Neural cell (in vitro differentiated cells): ENCODE measurements around the gene AHRR. TPM values are rescaled to one million over a fixed set of nuclear protein-coding genes. Genes with fewer than 3 reads are reported as not detected.

Experiments used
- H2AFZ ChIP-seq: fragments of 200-600, 300-800 bp; sonication (generic), shearing (Covaris generic); 2 replicates; pipeline ENCODE4 v1.6.0; 2014; ENCODE audit warnings: low read depth, mild to moderate bottlenecking, antibody characterized with exemption, low read length, moderate library complexity
- H3F3A ChIP-seq: fragments of 200-600 bp; shearing (Covaris generic); 2 replicates; pipeline ENCODE4 v1.6.1; 2016; ENCODE audit warnings: mild to moderate bottlenecking, moderate library complexity, mixed read lengths, antibody characterized with exemption, low read length; ENCODE audit not compliant: insufficient read depth, poor library complexity, severe bottlenecking
- H3K27ac ChIP-seq: fragments of 200-600, 300-800 bp; sonication (generic), shearing (Covaris generic); 2 replicates; pipeline ENCODE4 v1.5.1; 2014; ENCODE audit warnings: mild to moderate bottlenecking, low read length, moderate library complexity
- H3K27me3 ChIP-seq: fragments of 300-800, 200-600 bp; sonication (generic), shearing (Covaris generic); 2 replicates; pipeline ENCODE4 v1.6.0; 2014; ENCODE audit warnings: mild to moderate bottlenecking, low read depth, low read length, moderate library complexity; ENCODE audit not compliant: insufficient read depth
- H3K36me3 ChIP-seq: fragments of 300-800, 200-600 bp; sonication (generic), shearing (Covaris generic); 2 replicates; pipeline ENCODE4 v1.5.1; 2014; ENCODE audit warnings: mild to moderate bottlenecking, antibody characterized with exemption, low read length, moderate library complexity; ENCODE audit not compliant: insufficient read depth
- H3K4me2 ChIP-seq: fragments of 300-800, 200-600 bp; sonication (generic), shearing (Covaris generic); 2 replicates; pipeline ENCODE4 v1.6.0; 2014; ENCODE audit warnings: mild to moderate bottlenecking, low read length
- H3K4me3 ChIP-seq: fragments of 300-800, 200-600 bp; sonication (generic), shearing (Covaris generic); 2 replicates; pipeline ENCODE4 v1.5.1; 2014; ENCODE audit warnings: mild to moderate bottlenecking, low read length, moderate library complexity
- H3K79me2 ChIP-seq: fragments of 200-600 bp; shearing (Covaris generic); replicated peaks from 2 replicates; pipeline ENCODE4 v1.6.0; 2014; ENCODE audit warnings: mild to moderate bottlenecking, low read length, moderate library complexity; ENCODE audit not compliant: insufficient read depth
- H3K9ac ChIP-seq: fragments of 300-800, 200-600 bp; sonication (generic), shearing (Covaris generic); 2 replicates; pipeline ENCODE4 v1.6.1; 2016; ENCODE audit warnings: mild to moderate bottlenecking, low read length, mixed read lengths
- H3K9me2 ChIP-seq: fragments of 200-600 bp; shearing (Covaris generic); 2 replicates; pipeline ENCODE4 v1.6.1; 2016; ENCODE audit warnings: mild to moderate bottlenecking, low read length, mixed read lengths; ENCODE audit not compliant: insufficient read depth
- H3K9me3 ChIP-seq: fragments of 200-600, 300-800 bp; sonication (generic), shearing (Covaris generic); 2 replicates; pipeline ENCODE4 v1.6.1; 2016; ENCODE audit warnings: mild to moderate bottlenecking, mixed run types, low read length, moderate library complexity, mixed read lengths
- H4K20me1 ChIP-seq: fragments of 200-600 bp; shearing (Covaris generic); 2 replicates; pipeline ENCODE4 v1.6.1; 2016; ENCODE audit warnings: mild to moderate bottlenecking, mixed run types; ENCODE audit not compliant: insufficient read depth
- EP300 ChIP-seq: fragments of 450-650 bp; conservative IDR thresholded peaks from 2 replicates; pipeline ENCODE4 v1.6.1; 2014; ENCODE audit warnings: antibody characterized with exemption, mild to moderate bottlenecking, moderate library complexity; ENCODE audit not compliant: poor library complexity, severe bottlenecking
- EZH2 ChIP-seq: fragments of 200-600, 300-800 bp; shearing (Covaris generic), sonication (generic); IDR thresholded peaks from 2 replicates; pipeline ENCODE4 v1.6.1; 2014; ENCODE audit warnings: antibody characterized with exemption, low read length, borderline replicate concordance, mild to moderate bottlenecking; ENCODE audit not compliant: insufficient read depth, poor library complexity, severe bottlenecking
- MXI1 ChIP-seq: fragments of 450-650 bp; conservative IDR thresholded peaks from 2 replicates; pipeline ENCODE4 v1.6.1; 2014; ENCODE audit warnings: antibody characterized with exemption, mild to moderate bottlenecking; ENCODE audit not compliant: poor library complexity, severe bottlenecking
- RAD21 ChIP-seq: fragments of 450-650 bp; conservative IDR thresholded peaks from 2 replicates; pipeline ENCODE4 v1.6.1; 2014; ENCODE audit warnings: antibody characterized with exemption, mild to moderate bottlenecking, moderate library complexity
- SMC3 ChIP-seq: fragments of 450-650 bp; conservative IDR thresholded peaks from 2 replicates; pipeline ENCODE4 v1.6.1; 2014; ENCODE audit warnings: antibody characterized with exemption, mild to moderate bottlenecking, moderate library complexity; ENCODE audit not compliant: poor library complexity
- polyA plus RNA-seq: library from polyadenylated mRNA; depleted of rRNA; stranded (reverse); fragments of >200 nt; gene quantifications from 2 replicates; pipeline ENCODE4 v1.2.3, GENCODE V29; 2014
- TF ChIP-seq, protein P1 (sequence below): fragments of 450-650 bp; IDR thresholded peaks from 2 replicates; pipeline ENCODE4 v1.5.1; 2014; ENCODE audit warnings: antibody characterized with exemption, mild to moderate bottlenecking, moderate library complexity; ENCODE audit not compliant: poor library complexity, severe bottlenecking
- TF ChIP-seq, protein P2 (sequence below): IDR thresholded peaks from 2 replicates; pipeline ENCODE4 v1.6.1; 2012; ENCODE audit warnings: borderline replicate concordance

Gene AHRR
- polyA plus RNA-seq, 1 donor from 2014 or later, result 0.26 TPM

DNA sequence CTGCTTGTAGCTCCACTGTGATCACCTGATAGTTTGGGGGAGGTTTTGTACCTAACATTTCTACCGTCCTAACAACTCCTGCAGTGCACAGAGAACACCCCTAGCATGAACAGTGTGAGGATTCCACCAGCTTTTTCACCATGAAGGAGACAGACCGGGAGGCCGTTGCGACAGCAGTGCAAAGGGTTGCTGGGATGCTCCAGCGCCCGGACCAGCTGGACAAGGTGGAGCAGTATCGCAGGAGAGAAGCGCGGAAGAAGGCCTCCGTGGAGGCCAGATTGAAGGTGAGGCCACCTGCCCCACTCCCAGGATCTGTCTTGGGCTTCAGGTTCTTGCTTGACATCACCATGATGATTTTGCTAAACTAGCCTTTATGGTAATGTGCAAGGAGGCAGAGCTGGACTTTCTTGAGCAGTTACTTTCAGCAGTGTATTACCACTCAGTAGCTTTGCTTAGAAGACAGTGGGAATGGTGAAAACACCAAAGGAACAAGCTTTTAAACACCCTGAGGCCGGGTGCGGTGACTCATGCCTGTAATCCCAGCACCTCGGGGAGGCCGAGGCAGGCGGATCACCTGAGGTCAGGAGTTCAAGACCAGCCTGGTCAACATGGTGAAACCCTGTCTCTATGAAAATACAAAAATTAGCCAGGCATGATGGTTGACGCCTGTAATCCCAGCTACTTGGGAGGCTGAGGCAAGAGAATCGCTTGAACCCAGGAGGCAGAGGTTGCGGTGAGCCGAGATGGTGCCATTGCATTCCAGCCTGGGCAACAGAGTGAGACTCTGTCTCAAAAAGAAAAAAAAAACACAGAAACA is 124.8 kb downstream of the AHRR start:
- H3K4me3 ChIP-seq, result no peak overlapping the region
- TF ChIP-seq EP300, result no peak
- no peak for TF ChIP-seq EZH2
- no peaks in the 10 kb centered on the region for H3K9me3 ChIP-seq
- no peaks in the 10 kb centered on the region for H4K20me1 ChIP-seq
- H3K79me2 ChIP-seq, result peaks cover 28% of the 10 kb centered on the region
- H3F3A ChIP-seq, result no peaks in the 10 kb centered on the region
- H3K27me3 ChIP-seq, result no peaks in the 10 kb centered on the region
- H3K27ac ChIP-seq, result no peak overlapping the region
- no peak overlapping the region for H2AFZ ChIP-seq
- no peaks in the 10 kb centered on the region for H3K9me2 ChIP-seq
- H3K4me2 ChIP-seq, result no peak overlapping the region
- no peak overlapping the region for H3K9ac ChIP-seq
- peaks cover 14% of the 10 kb centered on the region for H3K36me3 ChIP-seq

DNA sequence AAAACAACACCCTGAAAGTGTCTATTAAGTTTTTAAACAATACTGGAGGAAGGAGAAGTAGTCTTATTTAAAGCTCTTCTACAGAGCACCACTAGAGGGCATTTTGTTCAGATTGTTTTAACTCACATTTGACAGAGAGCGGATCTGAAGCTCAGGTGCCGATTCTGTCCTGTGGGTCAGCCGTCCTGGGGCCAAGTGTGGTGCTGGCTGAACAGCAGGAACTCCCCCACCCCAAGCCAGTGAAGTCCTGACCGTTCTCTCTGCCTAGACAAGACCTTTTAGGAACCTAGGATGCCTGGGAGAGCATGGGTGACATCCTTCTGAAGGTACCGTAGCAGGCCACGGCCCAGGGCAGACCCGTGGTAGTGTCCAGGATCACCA is 125.4 kb downstream of the AHRR start:
- peaks cover 19% of the 10 kb centered on the region for H3K36me3 ChIP-seq
- no peak overlapping the region for H3K27ac ChIP-seq
- no peaks in the 10 kb centered on the region for H3K9me2 ChIP-seq

More for the DNA sequence above, 125.4 kb downstream of the AHRR start:
- no peaks in the 10 kb centered on the region for H3F3A ChIP-seq
- TF ChIP-seq RAD21 (peak; percentile 57), MXI1 (no peak), EP300 (no peak), SMC3 (peak; percentile 73), EZH2 (no peak)
- TF ChIP-seq, protein P1, sequence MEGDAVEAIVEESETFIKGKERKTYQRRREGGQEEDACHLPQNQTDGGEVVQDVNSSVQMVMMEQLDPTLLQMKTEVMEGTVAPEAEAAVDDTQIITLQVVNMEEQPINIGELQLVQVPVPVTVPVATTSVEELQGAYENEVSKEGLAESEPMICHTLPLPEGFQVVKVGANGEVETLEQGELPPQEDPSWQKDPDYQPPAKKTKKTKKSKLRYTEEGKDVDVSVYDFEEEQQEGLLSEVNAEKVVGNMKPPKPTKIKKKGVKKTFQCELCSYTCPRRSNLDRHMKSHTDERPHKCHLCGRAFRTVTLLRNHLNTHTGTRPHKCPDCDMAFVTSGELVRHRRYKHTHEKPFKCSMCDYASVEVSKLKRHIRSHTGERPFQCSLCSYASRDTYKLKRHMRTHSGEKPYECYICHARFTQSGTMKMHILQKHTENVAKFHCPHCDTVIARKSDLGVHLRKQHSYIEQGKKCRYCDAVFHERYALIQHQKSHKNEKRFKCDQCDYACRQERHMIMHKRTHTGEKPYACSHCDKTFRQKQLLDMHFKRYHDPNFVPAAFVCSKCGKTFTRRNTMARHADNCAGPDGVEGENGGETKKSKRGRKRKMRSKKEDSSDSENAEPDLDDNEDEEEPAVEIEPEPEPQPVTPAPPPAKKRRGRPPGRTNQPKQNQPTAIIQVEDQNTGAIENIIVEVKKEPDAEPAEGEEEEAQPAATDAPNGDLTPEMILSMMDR, result peak; percentile 68
- TF ChIP-seq, protein P2, sequence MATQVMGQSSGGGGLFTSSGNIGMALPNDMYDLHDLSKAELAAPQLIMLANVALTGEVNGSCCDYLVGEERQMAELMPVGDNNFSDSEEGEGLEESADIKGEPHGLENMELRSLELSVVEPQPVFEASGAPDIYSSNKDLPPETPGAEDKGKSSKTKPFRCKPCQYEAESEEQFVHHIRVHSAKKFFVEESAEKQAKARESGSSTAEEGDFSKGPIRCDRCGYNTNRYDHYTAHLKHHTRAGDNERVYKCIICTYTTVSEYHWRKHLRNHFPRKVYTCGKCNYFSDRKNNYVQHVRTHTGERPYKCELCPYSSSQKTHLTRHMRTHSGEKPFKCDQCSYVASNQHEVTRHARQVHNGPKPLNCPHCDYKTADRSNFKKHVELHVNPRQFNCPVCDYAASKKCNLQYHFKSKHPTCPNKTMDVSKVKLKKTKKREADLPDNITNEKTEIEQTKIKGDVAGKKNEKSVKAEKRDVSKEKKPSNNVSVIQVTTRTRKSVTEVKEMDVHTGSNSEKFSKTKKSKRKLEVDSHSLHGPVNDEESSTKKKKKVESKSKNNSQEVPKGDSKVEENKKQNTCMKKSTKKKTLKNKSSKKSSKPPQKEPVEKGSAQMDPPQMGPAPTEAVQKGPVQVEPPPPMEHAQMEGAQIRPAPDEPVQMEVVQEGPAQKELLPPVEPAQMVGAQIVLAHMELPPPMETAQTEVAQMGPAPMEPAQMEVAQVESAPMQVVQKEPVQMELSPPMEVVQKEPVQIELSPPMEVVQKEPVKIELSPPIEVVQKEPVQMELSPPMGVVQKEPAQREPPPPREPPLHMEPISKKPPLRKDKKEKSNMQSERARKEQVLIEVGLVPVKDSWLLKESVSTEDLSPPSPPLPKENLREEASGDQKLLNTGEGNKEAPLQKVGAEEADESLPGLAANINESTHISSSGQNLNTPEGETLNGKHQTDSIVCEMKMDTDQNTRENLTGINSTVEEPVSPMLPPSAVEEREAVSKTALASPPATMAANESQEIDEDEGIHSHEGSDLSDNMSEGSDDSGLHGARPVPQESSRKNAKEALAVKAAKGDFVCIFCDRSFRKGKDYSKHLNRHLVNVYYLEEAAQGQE, result no peak
- no peaks in the 10 kb centered on the region for H4K20me1 ChIP-seq
- no peaks in the 10 kb centered on the region for H3K9me3 ChIP-seq
- no peak overlapping the region for H3K4me3 ChIP-seq
- no peaks in the 10 kb centered on the region for H3K27me3 ChIP-seq
- H2AFZ ChIP-seq, result no peak overlapping the region
- no peak overlapping the region for H3K4me2 ChIP-seq
- peaks cover 28% of the 10 kb centered on the region for H3K79me2 ChIP-seq
- H3K9ac ChIP-seq, result no peak overlapping the region
